Suprapubic skin (tissue), 4 donors: ENCODE measurements around the gene ZNF460. TPM values are rescaled to one million over a fixed set of nuclear protein-coding genes. Genes with fewer than 3 reads are reported as not detected.

Source experiments
- DNase-seq, 2 donors: peaks; one replicate each; pipeline ENCODE4 v3.0.0-alpha.2; 2019; ENCODE audit warnings: low spot score in 2 of 2
- H3K27ac ChIP-seq: fragments of 200-600 bp; sonication (generic); one replicate; pipeline ENCODE4 v1.5.1; 2019
- H3K27me3 ChIP-seq: fragments of 200-600 bp; sonication (generic); one replicate; pipeline ENCODE4 v1.5.1; 2019
- H3K36me3 ChIP-seq: fragments of 200-600 bp; sonication (generic); one replicate; pipeline ENCODE4 v1.5.1; 2019
- H3K4me1 ChIP-seq: fragments of 200-600 bp; sonication (generic); one replicate; pipeline ENCODE4 v1.5.1; 2019
- H3K4me3 ChIP-seq: fragments of 200-600 bp; sonication (generic); one replicate; pipeline ENCODE4 v1.5.1; 2019; ENCODE audit warnings: mild to moderate bottlenecking
- H3K9me3 ChIP-seq: fragments of 200-600 bp; sonication (generic); one replicate; pipeline ENCODE4 v1.5.1; 2019
- CTCF ChIP-seq, 2 donors: fragments of 200-600 bp in 1 of 2; fragments of 450-650 bp in 1 of 2; sonication (generic) in 1 of 2; IDR thresholded peaks; one replicate each; pipeline ENCODE4 v1.5.1; 2016 to 2019; ENCODE audit warnings: antibody characterized with exemption in 2 of 2, mild to moderate bottlenecking in 1 of 2, moderate library complexity in 1 of 2
- EP300 ChIP-seq: sonication (generic); formaldehyde crosslinking; IDR thresholded peaks from one replicate; pipeline ENCODE4 v1.6.1; 2017; ENCODE audit warnings: antibody characterized with exemption
- POLR2A ChIP-seq, 2 donors: fragments of 450-650 bp; IDR thresholded peaks; one replicate each; pipeline ENCODE4 v1.6.1; 2017; ENCODE audit warnings: antibody characterized with exemption in 2 of 2, mild to moderate bottlenecking in 2 of 2, moderate library complexity in 2 of 2
- POLR2AphosphoS5 ChIP-seq, 3 donors: sonication (generic); formaldehyde crosslinking; IDR thresholded peaks; one replicate each; pipeline ENCODE4 v1.6.1; 2017; ENCODE audit warnings: antibody characterized with exemption in 3 of 3
- WGBS: methylation state at CpG from one replicate; pipeline ENCODE4 v1.1.5; 2018; 5-methylcytosine and 5-hydroxymethylcytosine counted together
- total RNA-seq, 4 donors: library from RNA; depleted of rRNA; stranded (reverse); fragments of >200 nt; gene quantifications; one replicate each; pipeline ENCODE4 v1.1.0, GENCODE V29; 2016

Gene ZNF460
- total RNA-seq = 100 to 1,000 TPM in 1 of 4 donors, 10 to 100 TPM in 3; 75.2 to 101 (median 78.6) TPM

- peak within 1 kb of the TSS; percentile 97 for H3K27ac ChIP-seq
- no peaks in the 10 kb centered on the region for H3K9me3 ChIP-seq
- peak; percentile 71 to 91 (median 83) for TF ChIP-seq POLR2AphosphoS5 (IDR thresholded peaks at IDR 0.05)
- no peak for TF ChIP-seq EP300
- peak; percentile 6 to 60 for TF ChIP-seq POLR2A (IDR thresholded peaks at IDR 0.05)
- no peak for TF ChIP-seq CTCF (IDR thresholded peaks at IDR 0.05)
- peak; percentile 98 for DNase-seq
- H3K4me1 ChIP-seq = peaks cover 24% of the 10 kb centered on the region
- H3K4me3 ChIP-seq = peak within 1 kb of the TSS; percentile 74
- under 1% methylated on average over 36 of the region's 71 CpGs for WGBS
- no peaks in the 10 kb centered on the region for H3K27me3 ChIP-seq
- peaks cover 9% of the 10 kb centered on the region for H3K36me3 ChIP-seq
Measured at GRCh38 chr19:57280165-57280961, at the start of gene ZNF460. TSS of gene ZNF460 (plus strand) at chr19:57280485. CDS start at chr19:57280807, 322 bp downstream.

GRCh38 chr19:57231686-57232085 lies 48.6 kb upstream of the ZNF460 start:
- H3K4me3 ChIP-seq = no peak overlapping the region
- H3K9me3 ChIP-seq = no peaks in the 10 kb centered on the region
- WGBS = 79% methylated on average over 9 of the region's 9 CpGs
- H3K27ac ChIP-seq = no peak overlapping the region
- no peak for TF ChIP-seq EP300
- TF ChIP-seq POLR2AphosphoS5 (IDR thresholded peaks at IDR 0.05) = no peak
- no peak for TF ChIP-seq CTCF (IDR thresholded peaks at IDR 0.05)
- TF ChIP-seq POLR2A (IDR thresholded peaks at IDR 0.05) = no peak
- no peaks in the 10 kb centered on the region for H3K27me3 ChIP-seq
- H3K36me3 ChIP-seq = no peaks in the 10 kb centered on the region
- H3K4me1 ChIP-seq = no peaks in the 10 kb centered on the region
- DNase-seq = no peak

- Histone ChIP-seq H3K4me3 (no peak overlapping the region), H3K9me3 (no peaks in the 10 kb centered on the region), H3K36me3 (no peaks in the 10 kb centered on the region), H3K27ac (no peak overlapping the region), H3K4me1 (no peaks in the 10 kb centered on the region), H3K27me3 (no peaks in the 10 kb centered on the region)
- TF ChIP-seq POLR2AphosphoS5 (IDR thresholded peaks at IDR 0.05) (no peak), POLR2A (IDR thresholded peaks at IDR 0.05) (no peak), CTCF (IDR thresholded peaks at IDR 0.05) (no peak), EP300 (no peak)
- DNase-seq = no peak
- 93% methylated on average over 1 of the region's 1 CpG for WGBS
Measured at GRCh38 chr19:57233207-57233606, 47.1 kb upstream of the ZNF460 start.

GRCh38 chr19:57239982-57240310 lies 40.3 kb upstream of the ZNF460 start:
- Histone ChIP-seq H3K9me3 (no peaks in the 10 kb centered on the region), H3K27ac (peak overlapping the region; percentile 93), H3K27me3 (no peaks in the 10 kb centered on the region), H3K36me3 (peaks cover 9% of the 10 kb centered on the region), H3K4me1 (peaks cover 17% of the 10 kb centered on the region), H3K4me3 (peak overlapping the region; percentile 95)
- 37% methylated on average over 12 of the region's 12 CpGs for WGBS
- DNase-seq = no peak
- TF ChIP-seq POLR2AphosphoS5 (IDR thresholded peaks at IDR 0.05) (no peak), POLR2A (IDR thresholded peaks at IDR 0.05) (no peak), EP300 (no peak), CTCF (IDR thresholded peaks at IDR 0.05) (no peak)

GRCh38 chr19:57240311-57241090 lies 39.8 kb upstream of the ZNF460 start, which contains the start of gene ZNF805:
TSS of gene ZNF805 (plus strand) at chr19:57240632. CDS start at chr19:57240892, 260 bp downstream.
- 0% methylated on average over 18 of the region's 61 CpGs for WGBS
- peak within 1 kb of the TSS; percentile 95 for H3K4me3 ChIP-seq
- TF ChIP-seq EP300 = no peak
- TF ChIP-seq POLR2A (IDR thresholded peaks at IDR 0.05) = peak in 1 of 2 donors; percentile 56
- peak in 2 of 3 donors; percentile 74 to 75 for TF ChIP-seq POLR2AphosphoS5 (IDR thresholded peaks at IDR 0.05)
- TF ChIP-seq CTCF (IDR thresholded peaks at IDR 0.05) = peak in 1 of 2 donors; percentile 18

More at GRCh38 chr19:57240311-57241090, 39.8 kb upstream of the ZNF460 start, which contains the start of gene ZNF805:
- H3K27me3 ChIP-seq = no peaks in the 10 kb centered on the region
- H3K9me3 ChIP-seq = no peaks in the 10 kb centered on the region
- peak; percentile 97 to 98 for DNase-seq
- H3K27ac ChIP-seq = peak within 1 kb of the TSS; percentile 93
- peaks cover 13% of the 10 kb centered on the region for H3K36me3 ChIP-seq
- peaks cover 17% of the 10 kb centered on the region for H3K4me1 ChIP-seq
